ENCODE measurements around the gene TMEM271. TPM values are rescaled to one million over a fixed set of nuclear protein-coding genes. Genes with fewer than 3 reads are reported as not detected.

Gene TMEM271
- total and polyA plus RNA-seq, 4 donors, result not detected

DNA sequence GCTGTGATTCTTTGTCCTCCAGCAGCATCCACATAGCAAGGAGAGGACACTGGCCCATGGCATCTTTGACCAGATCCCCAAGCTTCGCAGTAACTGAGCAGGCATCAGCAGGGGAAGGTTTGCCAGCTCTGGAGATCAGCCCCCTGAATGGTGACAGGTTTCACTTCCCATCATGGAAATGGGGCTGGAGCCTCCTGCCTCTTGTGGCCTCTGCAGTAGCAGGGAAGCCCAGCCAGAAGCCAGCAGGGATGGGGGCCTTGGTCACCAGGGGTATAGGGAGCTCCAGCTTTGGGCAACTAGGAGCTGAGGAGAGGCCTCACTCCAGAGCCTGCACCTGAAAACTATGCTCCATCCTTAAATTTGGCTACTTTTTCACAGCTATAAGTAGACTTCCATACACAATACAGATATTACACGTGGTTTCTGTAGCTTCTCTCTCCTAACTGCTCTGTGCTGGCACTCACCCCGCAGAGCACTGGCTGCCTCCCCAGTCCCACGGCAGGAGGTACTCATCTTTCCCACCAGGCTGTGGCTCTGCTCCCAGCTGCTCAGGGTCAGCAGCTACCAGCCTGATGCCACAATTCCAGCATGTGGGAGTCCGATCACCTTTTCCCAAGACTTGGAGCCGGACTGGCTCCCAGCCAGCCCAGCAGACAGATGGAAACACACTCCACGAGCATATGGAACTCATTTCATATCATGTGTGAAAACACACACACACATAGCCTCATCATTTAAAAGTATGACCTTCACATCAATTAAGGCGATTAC is 2.8 kb downstream of the TMEM271 start:
- ATAC-seq (ENCODE audit: insufficient read depth, low FRiP score) (no peak), DNase-seq (no peak)
- TF ChIP-seq, protein P1, sequence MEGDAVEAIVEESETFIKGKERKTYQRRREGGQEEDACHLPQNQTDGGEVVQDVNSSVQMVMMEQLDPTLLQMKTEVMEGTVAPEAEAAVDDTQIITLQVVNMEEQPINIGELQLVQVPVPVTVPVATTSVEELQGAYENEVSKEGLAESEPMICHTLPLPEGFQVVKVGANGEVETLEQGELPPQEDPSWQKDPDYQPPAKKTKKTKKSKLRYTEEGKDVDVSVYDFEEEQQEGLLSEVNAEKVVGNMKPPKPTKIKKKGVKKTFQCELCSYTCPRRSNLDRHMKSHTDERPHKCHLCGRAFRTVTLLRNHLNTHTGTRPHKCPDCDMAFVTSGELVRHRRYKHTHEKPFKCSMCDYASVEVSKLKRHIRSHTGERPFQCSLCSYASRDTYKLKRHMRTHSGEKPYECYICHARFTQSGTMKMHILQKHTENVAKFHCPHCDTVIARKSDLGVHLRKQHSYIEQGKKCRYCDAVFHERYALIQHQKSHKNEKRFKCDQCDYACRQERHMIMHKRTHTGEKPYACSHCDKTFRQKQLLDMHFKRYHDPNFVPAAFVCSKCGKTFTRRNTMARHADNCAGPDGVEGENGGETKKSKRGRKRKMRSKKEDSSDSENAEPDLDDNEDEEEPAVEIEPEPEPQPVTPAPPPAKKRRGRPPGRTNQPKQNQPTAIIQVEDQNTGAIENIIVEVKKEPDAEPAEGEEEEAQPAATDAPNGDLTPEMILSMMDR (IDR thresholded peaks at IDR 0.05; ENCODE audit: control extremely low read depth, extremely low read depth), result no peak
- no peaks in the 10 kb centered on the region for H3K36me3 ChIP-seq (ENCODE audit: control insufficient read depth in 4 of 4, insufficient read depth in 4 of 4, low read length in 4 of 4)
- 71 to 78% methylated on average over 8 of the region's 8 CpGs for WGBS, 2 donors
- H3K4me3 ChIP-seq, result no peak overlapping the region
- no peak overlapping the region for H3K27ac ChIP-seq (ENCODE audit: low read depth in 1 of 2, low read length in 1 of 2)
- peaks cover 28 to 58% (median 33%) of the 10 kb centered on the region in 3 donors for H3K27me3 ChIP-seq (ENCODE audit: control insufficient read depth in 3 of 3, insufficient read depth in 3 of 3, low read length in 2 of 3)
- H3K9me3 ChIP-seq (ENCODE audit: control insufficient read depth in 4 of 4, insufficient read depth in 3 of 4, low read length in 3 of 4), result peaks cover 0 to 12% (median 0%) of the 10 kb centered on the region in 4 donors
- no peak overlapping the region for H3K9ac ChIP-seq (ENCODE audit: insufficient read depth in 1 of 2, low read length in 2 of 2)
- H3K4me1 ChIP-seq (ENCODE audit: control insufficient read depth in 5 of 5, insufficient read depth in 5 of 5, low read length in 5 of 5), result peaks cover 0 to 14% (median 0%) of the 10 kb centered on the region in 5 donors

DNA sequence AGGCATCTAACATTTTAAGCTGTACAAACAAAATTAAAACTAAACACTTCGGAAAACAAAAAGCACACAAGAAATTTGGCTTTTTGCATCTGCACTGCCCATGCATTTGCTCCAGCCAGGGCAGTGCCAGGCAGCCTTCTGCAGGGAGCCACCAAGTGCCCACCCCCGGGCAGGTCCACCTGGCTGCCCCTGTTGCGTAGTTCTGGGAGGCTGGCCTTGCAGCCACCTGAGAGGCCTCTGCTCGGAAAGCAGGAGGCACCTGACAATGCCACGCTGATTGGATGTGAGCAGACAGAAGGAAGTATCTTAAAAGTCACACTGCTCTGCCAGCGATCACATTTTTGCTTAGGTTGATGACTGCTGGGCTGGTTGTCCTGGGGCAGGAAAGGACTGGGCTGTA is 3.5 kb downstream of the TMEM271 start:
- ATAC-seq (ENCODE audit: insufficient read depth, low FRiP score) (no peak), DNase-seq (no peak)
- no peak overlapping the region for H3K9ac ChIP-seq (ENCODE audit: insufficient read depth in 1 of 2, low read length in 2 of 2)
- H3K9me3 ChIP-seq (ENCODE audit: control insufficient read depth in 4 of 4, insufficient read depth in 3 of 4, low read length in 3 of 4), result peaks cover 0 to 12% (median 0%) of the 10 kb centered on the region in 4 donors
- peaks cover 0 to 14% (median 0%) of the 10 kb centered on the region in 5 donors for H3K4me1 ChIP-seq (ENCODE audit: control insufficient read depth in 5 of 5, insufficient read depth in 5 of 5, low read length in 5 of 5)
- 83 to 91% methylated on average over 6 of the region's 6 CpGs for WGBS, 2 donors
- no peaks in the 10 kb centered on the region for H3K36me3 ChIP-seq (ENCODE audit: control insufficient read depth in 4 of 4, insufficient read depth in 4 of 4, low read length in 4 of 4)
- no peak overlapping the region for H3K4me3 ChIP-seq
- TF ChIP-seq, protein P1 (IDR thresholded peaks at IDR 0.05; ENCODE audit: control extremely low read depth, extremely low read depth), result no peak
- peaks cover 24 to 51% (median 26%) of the 10 kb centered on the region in 3 donors for H3K27me3 ChIP-seq (ENCODE audit: control insufficient read depth in 3 of 3, insufficient read depth in 3 of 3, low read length in 2 of 3)
- H3K27ac ChIP-seq (ENCODE audit: low read depth in 1 of 2, low read length in 1 of 2), result no peak overlapping the region

DNA sequence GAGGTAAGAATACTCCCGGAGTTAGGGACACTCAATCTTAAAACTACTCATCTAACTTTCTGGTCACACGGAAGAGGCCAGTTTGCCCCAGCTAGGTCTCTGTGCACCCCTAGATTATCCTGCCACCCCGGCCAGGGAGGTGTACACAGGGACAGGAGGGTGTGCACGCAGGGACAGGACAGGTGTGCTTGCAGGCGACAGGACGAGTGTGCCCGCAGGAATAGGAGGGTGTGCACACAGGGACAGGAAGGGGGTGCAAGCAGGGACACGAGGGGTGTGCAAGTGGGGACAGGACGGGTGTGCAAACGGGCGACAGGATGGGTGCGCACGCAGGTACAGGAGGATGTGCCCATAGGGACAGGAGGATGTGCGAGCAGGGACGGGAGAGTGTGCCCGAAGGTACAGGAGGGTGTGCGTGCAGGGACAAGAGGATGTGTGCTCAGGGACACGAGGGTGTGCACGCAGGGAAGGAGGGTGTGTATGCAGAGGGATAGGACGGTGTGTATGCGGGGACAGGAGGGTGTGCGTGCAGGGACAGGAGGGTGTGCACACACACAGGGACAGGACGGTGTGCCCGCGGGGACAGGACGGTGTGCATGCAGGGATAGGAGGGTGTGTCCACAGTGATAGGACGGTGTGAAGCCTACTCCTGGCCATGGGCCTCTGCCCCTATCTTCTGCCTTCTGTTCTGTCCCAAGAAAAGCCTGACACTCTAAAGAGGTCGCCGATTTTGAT is 4.1 kb downstream of the TMEM271 start:
- Histone ChIP-seq H3K36me3 (ENCODE audit: control insufficient read depth in 4 of 4, insufficient read depth in 4 of 4, low read length in 4 of 4) (no peaks in the 10 kb centered on the region), H3K27ac (ENCODE audit: low read depth in 1 of 2, low read length in 1 of 2) (no peak overlapping the region), H3K4me3 (no peak overlapping the region), H3K9ac (ENCODE audit: insufficient read depth in 1 of 2, low read length in 2 of 2) (no peak overlapping the region), H3K27me3 (ENCODE audit: control insufficient read depth in 3 of 3, insufficient read depth in 3 of 3, low read length in 2 of 3) (peaks cover 20 to 46% (median 24%) of the 10 kb centered on the region in 3 donors), H3K9me3 (ENCODE audit: control insufficient read depth in 4 of 4, insufficient read depth in 3 of 4, low read length in 3 of 4) (peaks cover 0 to 11% (median 0%) of the 10 kb centered on the region in 4 donors), H3K4me1 (ENCODE audit: control insufficient read depth in 5 of 5, insufficient read depth in 5 of 5, low read length in 5 of 5) (peaks cover 0 to 14% (median 0%) of the 10 kb centered on the region in 5 donors)
- TF ChIP-seq, protein P1 (IDR thresholded peaks at IDR 0.05; ENCODE audit: control extremely low read depth, extremely low read depth), result no peak
- 86 to 87% methylated on average over 29 of the region's 29 CpGs for WGBS, 2 donors
- ATAC-seq (ENCODE audit: insufficient read depth, low FRiP score) (no peak), DNase-seq (no peak)
